Heart left ventricle (tissue), 13 donors: ENCODE data around the gene DMBX1.

ENCODE experiments used
- POLR2A ChIP-seq, 2 donors: fragments of 450-650 bp; IDR thresholded peaks; one replicate each; pipeline ENCODE4 v1.6.1; 2017; ENCODE audit warnings: antibody characterized with exemption in 2 of 2, mild to moderate bottlenecking in 2 of 2, moderate library complexity in 2 of 2
- TF ChIP-seq, protein P1 (sequence below), 12 donors: fragments of 200-600 bp; sonication (generic) in 4 of 12; IDR thresholded peaks; one replicate each; pipeline versions ENCODE4 v1.5.0 to v1.8.0; 2018 to 2022; ENCODE audit warnings: antibody characterized with exemption in 12 of 12, mild to moderate bottlenecking in 5 of 12
- donor health status: ischemic (EF 13 %, LVEDD 7.1; RV severe dilation, severe dysfunction).
- donor health status: DM: no; HTN: yes; CAD: no.
- donor health status: DM: no; HTN: no; CAD: no.
- donor health status: ischemic (EF 25% LVEDD 6.9; RV normal size, moderate dysfunction).
- donor health status: ischemic (EF 25% LVEDD 5.7; RV mildly dilated, moderate dysfunction).
- donor health status: ischemic (EF 35%, LVEDD 5.7; RV mildly dilated, moderate dysfunction).
- donor health status: nonischemic (EF 11% LVEDD 7.7; RV severe dilation, severe dysfunction).
- donor health status: DM: yes; HTN: yes; CAD: no.
- donor health status: PGD.
- donor health status: ischemic (EF 29% LVEDD 5.4; RV normal size, mild dysfunction).
- donor health status: nonischemic (EF 23%, LVEDD 6.1; RV moderate dilation, normal function).

DNA sequence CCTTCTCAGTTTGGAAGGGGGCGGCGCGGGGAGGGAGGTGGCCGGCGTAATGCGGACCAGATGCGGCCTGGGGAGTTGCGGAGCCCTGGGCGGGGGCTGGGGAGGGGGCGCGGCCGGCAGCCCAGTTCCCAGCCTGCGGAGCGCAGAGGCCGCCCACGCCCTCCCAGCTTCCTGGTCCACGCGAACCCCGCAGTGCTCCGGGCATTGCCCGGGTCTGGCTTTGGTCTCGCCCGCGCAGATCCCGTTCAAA, 695 bp downstream of the DMBX1 start:
- TF ChIP-seq, protein P1, sequence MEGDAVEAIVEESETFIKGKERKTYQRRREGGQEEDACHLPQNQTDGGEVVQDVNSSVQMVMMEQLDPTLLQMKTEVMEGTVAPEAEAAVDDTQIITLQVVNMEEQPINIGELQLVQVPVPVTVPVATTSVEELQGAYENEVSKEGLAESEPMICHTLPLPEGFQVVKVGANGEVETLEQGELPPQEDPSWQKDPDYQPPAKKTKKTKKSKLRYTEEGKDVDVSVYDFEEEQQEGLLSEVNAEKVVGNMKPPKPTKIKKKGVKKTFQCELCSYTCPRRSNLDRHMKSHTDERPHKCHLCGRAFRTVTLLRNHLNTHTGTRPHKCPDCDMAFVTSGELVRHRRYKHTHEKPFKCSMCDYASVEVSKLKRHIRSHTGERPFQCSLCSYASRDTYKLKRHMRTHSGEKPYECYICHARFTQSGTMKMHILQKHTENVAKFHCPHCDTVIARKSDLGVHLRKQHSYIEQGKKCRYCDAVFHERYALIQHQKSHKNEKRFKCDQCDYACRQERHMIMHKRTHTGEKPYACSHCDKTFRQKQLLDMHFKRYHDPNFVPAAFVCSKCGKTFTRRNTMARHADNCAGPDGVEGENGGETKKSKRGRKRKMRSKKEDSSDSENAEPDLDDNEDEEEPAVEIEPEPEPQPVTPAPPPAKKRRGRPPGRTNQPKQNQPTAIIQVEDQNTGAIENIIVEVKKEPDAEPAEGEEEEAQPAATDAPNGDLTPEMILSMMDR (IDR thresholded peaks at IDR 0.05), result no peak
- no peak for TF ChIP-seq POLR2A (IDR thresholded peaks at IDR 0.05)
